Panc1 (cell line): Measurements from ENCODE around the gene UBE2G2. TPM values are rescaled to one million over a fixed set of nuclear protein-coding genes. Genes with fewer than 3 reads are reported as not detected.

Experiments used
- ATAC-seq: fragments of 200-7000 bp; cut with Tn5 transposase; 2 replicates; pipeline ENCODE4 v1.9.1; 2020; ENCODE audit warnings: mild to moderate bottlenecking, moderate library complexity
- BruUV-seq: library from RNA; stranded (reverse); fragments of 400-500 nt; replicated peaks from 2 replicates; lab custom pipeline; 2021; lab: Mats Ljungman, UMichigan
- CTCF ChIA-PET: fragments of 300-600 bp; sonication (Branson Sonifier 250); formaldehyde crosslinking; loops from one replicate; lab custom pipeline; 2022; ENCODE audit warnings: antibody characterized with exemption; lab: Charles Lee
- POLR2A ChIA-PET: fragments of 300-600 bp; sonication (Branson Sonifier 250); formaldehyde crosslinking; loops from one replicate; lab custom pipeline; 2022; ENCODE audit warnings: antibody characterized with exemption; lab: Charles Lee
- DNase-seq: peaks from one replicate; pipeline ENCODE4 v3.0.0-alpha.2; 2010; ENCODE audit warnings: low read depth, low spot score
- H3K27ac ChIP-seq: 2 replicates; pipeline ENCODE4 v1.5.1; 2011; ENCODE audit warnings: mild to moderate bottlenecking, low read length, inconsistent platforms
- H3K27me3 ChIP-seq: fragments of 200-500 bp; sonication (Bioruptor generic); 2 replicates; pipeline ENCODE4 v1.6.0; 2014; ENCODE audit warnings: low read length, inconsistent platforms; ENCODE audit not compliant: control insufficient read depth, insufficient read depth
- H3K36me3 ChIP-seq: fragments of 200-500 bp; sonication (Bioruptor generic); 2 replicates; pipeline ENCODE4 v1.5.1; 2014; ENCODE audit warnings: inconsistent platforms, mild to moderate bottlenecking, low read length, moderate library complexity; ENCODE audit not compliant: control insufficient read depth, insufficient read depth
- H3K4me1 ChIP-seq: 2 replicates; pipeline ENCODE4 v1.5.1; 2011; ENCODE audit warnings: inconsistent platforms, mild to moderate bottlenecking, low read length, moderate library complexity; ENCODE audit not compliant: control insufficient read depth, insufficient read depth
- H3K4me3 ChIP-seq, 2 experiments: 2 replicates each; pipeline ENCODE4 v1.5.1; 2011 to 2012; ENCODE audit warnings: low read depth in 2 of 2, low read length in 2 of 2, mild to moderate bottlenecking in 2 of 2, inconsistent platforms in 1 of 2, moderate library complexity in 1 of 2
- H3K9me3 ChIP-seq: fragments of 200-500 bp; sonication (Bioruptor generic); 2 replicates; pipeline ENCODE4 v1.5.1; 2014; ENCODE audit warnings: low read depth, mild to moderate bottlenecking, inconsistent platforms, low read length, moderate library complexity; ENCODE audit not compliant: control insufficient read depth, insufficient read depth
- CTCF ChIP-seq: fragments of 450-650 bp; IDR thresholded peaks from 2 replicates; pipeline ENCODE4 v1.5.1; 2017; ENCODE audit warnings: mild to moderate bottlenecking
- POLR2AphosphoS5 ChIP-seq: IDR thresholded peaks from 2 replicates; pipeline ENCODE4 v1.6.1; 2012; ENCODE audit warnings: mild to moderate bottlenecking, low read depth, low read length, moderate library complexity
- REST ChIP-seq, 2 experiments: IDR thresholded peaks; 2 replicates each; pipeline ENCODE4 v1.6.1; 2011 to 2012; ENCODE audit warnings: low read depth in 2 of 2, control low read depth in 1 of 2, low read length in 1 of 2, mild to moderate bottlenecking in 1 of 2, moderate library complexity in 1 of 2; ENCODE audit not compliant: insufficient read depth in 1 of 2
- SIN3A ChIP-seq: IDR thresholded peaks from 2 replicates; pipeline ENCODE4 v1.6.1; 2012; ENCODE audit warnings: low read depth, mild to moderate bottlenecking, low read length, moderate library complexity, borderline replicate concordance; ENCODE audit not compliant: insufficient read depth
- TCF7L2 ChIP-seq: IDR thresholded peaks from 2 replicates; pipeline ENCODE4 v1.6.1; 2011; ENCODE audit warnings: mild to moderate bottlenecking, low read depth, low read length, inconsistent platforms
- in situ Hi-C: cut with HindIII; loops from 2 replicates; pipeline ENCODE4 v1.10.0; 2016; ENCODE audit warnings: low sequenced_read_pairs, low pct_unique_long_range_greater_than_20kb
- intact Hi-C: fragments of 100-400 bp; cut with micrococcal nuclease; formaldehyde crosslinking; loops from one replicate; pipeline ENCODE4 v1.10.0; 2022; ENCODE audit not compliant: unreplicated experiment
- total RNA-seq: library from RNA; stranded (reverse); gene quantifications from one replicate; pipeline ENCODE4 v1.2.1, GENCODE V29; 2021; ENCODE audit not compliant: unreplicated experiment

Gene UBE2G2
- total RNA-seq, 1 experiment from 2014 or later = 77.4 TPM

- in situ Hi-C loops = no loop called here
- ATAC-seq (no peak), DNase-seq (no peak)
- Histone ChIP-seq H3K27ac (peak overlapping the region; percentile 63; the same call in 1 of the 2 replicates), H3K4me3 (no peak overlapping the region), H3K9me3 (no peaks in the 10 kb centered on the region), H3K27me3 (no peaks in the 10 kb centered on the region), H3K36me3 (peaks cover 9% of the 10 kb centered on the region; the same call in 1 of the 2 replicates), H3K4me1 (peaks cover 24% of the 10 kb centered on the region)
- BruUV-seq = no TSS peak
- CTCF ChIA-PET = no interaction called here
- POLR2A ChIA-PET = no interaction called here
- TF ChIP-seq CTCF (no peak), SIN3A (no peak), REST (IDR thresholded peaks at IDR 0.05; ENCODE audit: insufficient read depth in 1 of 2, low read depth in 2 of 2, low read length in 1 of 2) (no peak), POLR2AphosphoS5 (no peak), TCF7L2 (no peak)
- intact Hi-C loops = no loop called here
These were observed 23.1 kb downstream of the UBE2G2 start for GRCh38 chr21:44778499-44778911.

GRCh38 chr21:44778094-44778493, 23.5 kb downstream of the UBE2G2 start:
- ChIA-PET CTCF (no interaction called here), POLR2A (no interaction called here)
- no peak for DNase-seq
- no TSS peak for BruUV-seq
- Histone ChIP-seq H3K4me3 (no peak overlapping the region), H3K27me3 (no peaks in the 10 kb centered on the region), H3K9me3 (no peaks in the 10 kb centered on the region), H3K27ac (peak overlapping the region; percentile 63; the same call in 1 of the 2 replicates), H3K36me3 (peaks cover 9% of the 10 kb centered on the region; the same call in 1 of the 2 replicates), H3K4me1 (peaks cover 26% of the 10 kb centered on the region)
- intact Hi-C loops (no loop called here), in situ Hi-C loops (no loop called here)
- no peak for TF ChIP-seq SIN3A
- TF ChIP-seq CTCF = no peak
- TF ChIP-seq POLR2AphosphoS5 = no peak
- TF ChIP-seq REST (IDR thresholded peaks at IDR 0.05; ENCODE audit: insufficient read depth in 1 of 2, low read depth in 2 of 2, low read length in 1 of 2) = no peak
- TF ChIP-seq TCF7L2 = no peak
- no peak for ATAC-seq
